Neuron (in vitro differentiated cells): ENCODE results near the gene LYPD6.

Experiments
- H2AFZ ChIP-seq: one replicate; pipeline ENCODE4 v1.6.1; 2013; ENCODE audit warnings: low read depth, mild to moderate bottlenecking, inconsistent platforms, low read length, moderate library complexity
- H3K27me3 ChIP-seq: one replicate; pipeline ENCODE4 v1.6.1; 2013; ENCODE audit warnings: low read length; ENCODE audit not compliant: insufficient read depth
- H3K36me3 ChIP-seq: one replicate; pipeline ENCODE4 v1.6.1; 2013; ENCODE audit warnings: low read length; ENCODE audit not compliant: insufficient read depth
- H3K4me1 ChIP-seq: one replicate; pipeline ENCODE4 v1.6.1; 2013; ENCODE audit warnings: low read length; ENCODE audit not compliant: insufficient read depth
- H3K4me3 ChIP-seq: 2 replicates; pipeline ENCODE4 v1.5.1; 2013; ENCODE audit warnings: mild to moderate bottlenecking, low read length, moderate library complexity
- H3K9me3 ChIP-seq: one replicate; pipeline ENCODE4 v1.6.1; 2013; ENCODE audit warnings: low read length

The LYPD6 gene

DNA sequence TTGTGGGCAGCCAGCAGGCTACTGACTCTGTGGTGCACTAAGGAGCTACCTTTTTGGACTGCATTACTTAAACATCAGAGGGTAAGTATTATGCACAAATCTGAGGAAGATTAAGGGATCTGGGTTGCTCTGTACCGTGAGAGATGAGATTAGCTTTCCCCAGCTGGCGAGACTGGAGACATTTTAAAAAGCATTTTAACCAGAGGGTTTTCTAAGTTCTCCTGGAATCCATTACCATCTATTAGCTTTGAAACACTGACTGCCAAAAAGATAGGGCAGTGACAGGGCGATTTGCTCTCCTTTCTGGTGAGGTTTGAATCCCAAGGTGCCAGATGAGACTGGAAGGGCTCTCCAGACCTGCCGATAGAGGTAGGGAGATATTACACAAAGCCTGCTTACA is 63.2 kb downstream of the LYPD6 start:
- no peaks in the 10 kb centered on the region for H3K27me3 ChIP-seq
- H3K4me3 ChIP-seq, result no peak overlapping the region
- no peaks in the 10 kb centered on the region for H3K36me3 ChIP-seq
- H3K4me1 ChIP-seq, result peaks cover 4% of the 10 kb centered on the region
- H3K9me3 ChIP-seq, result no peaks in the 10 kb centered on the region
- no peak overlapping the region for H2AFZ ChIP-seq

DNA sequence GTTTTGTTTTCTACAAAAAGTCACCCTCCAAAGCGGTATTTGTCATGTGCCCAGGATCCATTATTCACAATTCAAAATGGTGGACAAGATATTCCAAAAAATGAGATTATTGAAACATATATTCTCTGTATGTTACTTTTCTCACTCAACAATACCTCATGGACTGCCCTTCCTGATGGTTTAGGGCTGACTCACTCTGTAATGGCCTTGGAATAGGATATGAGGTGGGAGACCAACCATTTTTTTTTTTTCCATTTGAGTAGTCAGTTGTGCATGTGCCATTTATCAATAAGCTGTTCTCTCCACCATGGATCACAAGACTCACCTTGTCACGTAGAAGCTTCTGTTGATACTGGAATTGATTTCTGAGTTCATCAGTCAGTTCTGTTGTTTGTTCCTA is 64.5 kb downstream of the LYPD6 start:
- Histone ChIP-seq H3K27me3 (no peaks in the 10 kb centered on the region), H3K9me3 (no peaks in the 10 kb centered on the region), H3K4me3 (no peak overlapping the region), H3K36me3 (no peaks in the 10 kb centered on the region), H2AFZ (no peak overlapping the region), H3K4me1 (no peaks in the 10 kb centered on the region)

DNA sequence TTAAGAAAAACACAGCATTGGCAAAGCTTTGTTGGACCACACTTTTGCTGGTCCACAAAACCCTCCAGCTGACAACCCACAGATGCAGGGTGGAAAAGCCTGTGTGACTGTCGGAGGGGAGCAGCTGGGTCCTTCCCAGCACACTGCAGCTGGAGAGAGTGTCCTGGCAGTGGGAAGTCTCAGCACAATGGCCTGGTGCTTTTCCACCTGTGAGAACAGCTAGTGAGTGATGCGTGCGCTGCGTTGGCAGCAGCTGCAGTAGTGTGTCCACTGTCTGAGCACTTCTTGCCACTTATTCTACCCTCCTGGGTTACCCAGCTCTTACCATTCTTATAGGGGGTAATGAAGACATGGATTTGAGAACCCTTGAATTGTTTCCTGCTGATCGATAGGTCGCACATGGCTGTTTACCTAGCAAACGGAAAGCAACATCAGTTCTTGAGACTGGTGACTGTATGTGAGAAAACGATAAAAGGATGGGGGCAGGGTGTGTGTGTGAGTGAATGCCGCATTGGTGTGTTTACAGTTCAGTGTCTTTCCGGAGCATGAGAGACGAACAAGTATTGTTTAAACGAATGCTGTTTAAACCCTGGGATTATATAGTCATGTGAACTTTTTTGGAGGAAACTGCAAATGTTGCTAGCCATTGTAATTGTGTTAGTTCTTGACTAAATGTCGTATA is 69.7 kb downstream of the LYPD6 start:
- H3K27me3 ChIP-seq, result no peaks in the 10 kb centered on the region
- no peak overlapping the region for H3K4me3 ChIP-seq
- H3K9me3 ChIP-seq, result peaks cover 2% of the 10 kb centered on the region
- no peaks in the 10 kb centered on the region for H3K36me3 ChIP-seq
- no peaks in the 10 kb centered on the region for H3K4me1 ChIP-seq
- no peak overlapping the region for H2AFZ ChIP-seq

DNA sequence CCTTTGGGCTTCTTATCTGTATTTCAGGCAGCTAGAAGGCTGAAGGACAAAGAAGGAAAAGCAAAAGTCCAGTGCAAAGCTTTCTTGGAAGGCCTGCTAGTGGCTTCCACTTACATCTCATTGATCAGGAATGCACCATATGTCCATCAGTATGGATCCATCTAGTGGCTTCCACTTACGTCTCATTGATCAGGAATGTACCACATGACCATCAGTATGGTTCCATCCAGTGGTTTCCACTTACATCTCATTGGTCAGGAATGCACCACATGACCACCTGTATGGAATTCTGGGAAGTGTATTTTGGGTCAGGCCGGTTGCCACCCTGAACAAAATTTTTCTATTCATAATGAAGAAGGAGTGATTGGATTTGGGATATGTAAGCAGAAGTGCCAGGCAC is 70.6 kb downstream of the LYPD6 start:
- H3K36me3 ChIP-seq, result no peaks in the 10 kb centered on the region
- peaks cover 2% of the 10 kb centered on the region for H3K9me3 ChIP-seq

DNA sequence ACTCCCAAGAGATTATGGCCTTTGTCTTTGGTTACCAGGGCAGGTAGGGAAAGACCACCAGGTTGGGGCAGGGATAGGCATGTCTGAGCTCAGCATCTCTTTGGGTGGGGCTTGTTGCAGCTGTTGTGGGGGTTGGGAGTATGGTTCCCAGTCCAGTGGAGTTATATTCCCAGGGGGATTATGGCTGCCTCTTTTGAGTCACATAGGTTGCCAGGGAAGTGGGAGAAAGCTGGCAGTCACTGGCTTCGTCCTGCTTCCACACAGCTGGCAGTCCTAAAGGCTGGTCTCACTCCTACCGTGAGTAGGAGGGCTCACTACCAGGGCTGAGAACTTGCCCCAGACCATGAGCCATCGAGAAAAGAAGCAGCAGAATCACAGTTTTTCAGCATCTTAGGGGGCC is 79.1 kb downstream of the LYPD6 start:
- no peak overlapping the region for H3K4me3 ChIP-seq
- no peak overlapping the region for H2AFZ ChIP-seq

More for the DNA sequence above, 70.6 kb downstream of the LYPD6 start:
- no peak overlapping the region for H3K4me3 ChIP-seq
- H3K4me1 ChIP-seq, result no peaks in the 10 kb centered on the region
- no peaks in the 10 kb centered on the region for H3K27me3 ChIP-seq
- H2AFZ ChIP-seq, result no peak overlapping the region

DNA sequence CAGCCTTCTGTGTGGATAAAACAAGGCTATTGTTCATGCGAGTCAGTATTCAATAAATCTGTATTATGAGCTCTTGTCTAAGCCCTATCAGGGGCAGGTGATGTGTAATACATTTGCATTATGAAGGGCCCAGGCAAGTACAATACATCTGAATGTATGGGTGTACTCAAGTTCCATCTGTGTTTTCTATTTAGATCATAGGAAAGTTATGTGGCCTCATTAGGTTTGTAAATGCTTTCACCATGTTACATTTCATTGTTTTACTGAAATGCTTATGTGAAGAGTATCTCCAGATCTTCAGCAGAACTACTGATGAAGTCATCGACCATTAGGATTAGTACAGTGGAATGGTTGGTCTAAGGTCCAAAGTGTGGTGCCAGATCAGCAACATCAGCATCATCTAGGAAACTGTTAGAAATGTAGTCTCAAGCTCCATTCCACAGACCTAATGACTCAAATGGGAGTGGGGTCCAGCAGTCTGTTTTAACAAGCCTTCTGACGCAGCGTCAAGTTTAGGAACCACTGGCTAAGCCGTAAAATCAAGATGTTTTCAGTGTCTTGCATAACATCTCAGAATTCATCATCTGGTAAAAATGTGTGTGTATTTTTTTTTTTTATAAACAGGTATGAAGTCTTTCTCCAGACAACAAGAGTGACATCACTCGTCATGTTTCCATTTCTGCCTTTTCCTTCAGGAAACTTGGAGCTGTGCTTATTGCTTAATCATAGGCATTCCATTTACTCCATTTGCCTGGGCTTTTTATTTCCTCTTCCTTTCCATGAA is 80.5 kb downstream of the LYPD6 start:
- Histone ChIP-seq H3K27me3 (no peaks in the 10 kb centered on the region), H3K4me1 (no peaks in the 10 kb centered on the region), H3K9me3 (no peaks in the 10 kb centered on the region), H2AFZ (no peak overlapping the region), H3K4me3 (no peak overlapping the region), H3K36me3 (no peaks in the 10 kb centered on the region)

More for the DNA sequence above, 79.1 kb downstream of the LYPD6 start:
- Histone ChIP-seq H3K9me3 (no peaks in the 10 kb centered on the region), H3K27me3 (no peaks in the 10 kb centered on the region), H3K4me1 (no peaks in the 10 kb centered on the region), H3K36me3 (no peaks in the 10 kb centered on the region)

DNA sequence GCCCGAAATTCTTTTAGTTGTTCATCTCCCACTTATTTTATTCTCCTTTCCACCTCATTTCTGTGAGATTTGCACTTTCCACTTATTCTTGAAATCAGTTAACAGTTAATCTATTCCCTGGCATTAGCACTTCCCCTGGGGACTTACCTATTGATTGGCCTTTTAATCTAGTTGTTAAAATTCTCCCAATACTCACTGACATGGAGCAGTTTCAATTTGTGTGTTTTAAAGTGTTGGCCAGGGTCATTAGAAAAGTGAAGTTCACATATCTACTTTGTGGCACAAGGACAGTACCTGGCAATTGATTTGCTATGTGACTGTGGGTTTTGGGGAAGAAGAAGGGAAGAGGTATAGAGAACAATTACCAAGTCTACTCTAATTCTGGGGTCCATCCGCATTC is 83.1 kb downstream of the LYPD6 start:
- no peak overlapping the region for H3K4me3 ChIP-seq
- H3K36me3 ChIP-seq, result no peaks in the 10 kb centered on the region
- peaks cover 7% of the 10 kb centered on the region for H3K4me1 ChIP-seq
- no peaks in the 10 kb centered on the region for H3K9me3 ChIP-seq
- H2AFZ ChIP-seq, result no peak overlapping the region
- H3K27me3 ChIP-seq, result no peaks in the 10 kb centered on the region

DNA sequence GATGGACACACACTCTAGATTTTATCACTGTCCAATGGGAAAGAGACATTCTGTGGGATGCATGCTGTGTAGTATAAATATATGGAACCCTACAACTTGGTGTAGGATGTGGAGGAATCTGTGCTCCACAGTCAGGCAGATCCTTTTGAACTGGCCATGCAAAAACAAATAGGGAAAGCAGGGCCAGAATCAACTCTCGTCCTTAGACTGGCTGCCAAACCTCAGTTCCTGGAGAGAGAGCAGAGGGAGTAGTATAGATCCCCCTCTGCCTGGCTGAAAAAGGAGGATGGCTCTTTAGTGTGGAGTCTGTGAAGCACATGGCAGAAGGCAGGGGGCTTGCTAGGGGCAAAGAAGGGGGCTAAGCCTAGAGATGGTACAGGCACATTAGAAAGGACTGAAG is 84.7 kb downstream of the LYPD6 start:
- Histone ChIP-seq H3K27me3 (no peaks in the 10 kb centered on the region), H2AFZ (no peak overlapping the region), H3K4me3 (no peak overlapping the region), H3K4me1 (peaks cover 18% of the 10 kb centered on the region), H3K36me3 (no peaks in the 10 kb centered on the region), H3K9me3 (no peaks in the 10 kb centered on the region)

DNA sequence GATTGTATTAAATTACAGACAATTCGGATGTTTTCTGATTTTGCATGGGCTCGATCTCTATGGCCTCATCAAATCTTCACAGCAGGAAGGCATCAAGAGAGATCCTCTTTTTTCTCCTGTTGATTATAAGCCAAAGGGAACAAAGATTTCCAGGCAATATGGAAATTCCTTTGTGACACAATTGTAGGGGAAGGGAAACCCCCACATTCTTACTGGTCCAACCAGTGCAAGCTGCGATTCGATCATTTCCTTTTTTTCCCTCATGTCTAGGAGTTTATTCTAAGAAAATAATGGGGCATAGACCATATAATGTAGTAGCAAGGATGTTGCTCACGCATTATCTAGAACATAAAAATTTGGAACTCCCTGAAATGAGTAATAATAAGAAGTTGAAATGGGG is 87.7 kb downstream of the LYPD6 start:
- no peak overlapping the region for H2AFZ ChIP-seq
- peaks cover 24% of the 10 kb centered on the region for H3K4me1 ChIP-seq
- no peaks in the 10 kb centered on the region for H3K27me3 ChIP-seq
- H3K9me3 ChIP-seq, result no peaks in the 10 kb centered on the region
- H3K4me3 ChIP-seq, result no peak overlapping the region
- H3K36me3 ChIP-seq, result no peaks in the 10 kb centered on the region

DNA sequence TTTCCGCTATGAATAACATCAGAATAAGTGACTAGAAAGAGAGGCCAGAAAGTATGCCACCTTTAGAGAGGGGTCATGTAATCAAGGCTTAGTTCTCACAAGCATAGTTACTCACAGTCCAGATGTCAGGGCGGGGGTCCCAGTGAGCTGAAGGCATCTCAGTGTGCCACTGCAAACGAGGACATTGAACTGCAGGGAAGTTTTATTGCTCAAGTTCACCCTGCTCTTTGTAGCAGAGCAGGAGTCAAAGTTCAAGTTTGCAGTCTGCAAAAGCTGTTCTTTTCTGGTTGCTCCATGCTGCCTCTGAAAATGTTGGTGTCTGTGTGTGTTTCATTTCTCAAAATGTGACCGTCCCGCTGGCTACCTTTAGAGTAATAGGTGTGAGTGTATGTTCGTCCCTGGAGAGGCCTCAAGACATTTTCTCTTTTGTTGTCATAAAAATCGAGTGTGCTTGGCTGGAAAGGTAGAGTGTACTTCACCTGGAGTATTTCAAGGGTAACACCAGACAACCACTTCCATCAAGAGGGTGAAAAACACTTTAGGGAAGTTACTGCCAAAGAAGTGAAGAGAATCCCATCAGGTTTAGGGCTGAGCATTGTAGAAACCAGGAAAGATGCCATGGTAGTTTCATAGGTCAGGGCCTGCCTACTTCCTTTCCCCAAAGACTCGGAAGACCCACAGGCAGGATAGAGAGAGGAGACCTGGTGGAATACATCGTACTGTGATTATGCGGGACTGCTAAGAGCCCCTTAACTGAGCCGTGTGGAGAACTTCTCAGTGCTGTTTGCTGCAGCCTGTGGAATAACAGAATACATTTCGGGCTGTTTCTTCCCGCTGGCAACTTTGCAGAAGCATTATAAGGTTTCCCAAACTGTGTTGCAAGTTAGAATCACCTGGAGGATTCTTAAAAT is 89.9 kb downstream of the LYPD6 start:
- peaks cover 34% of the 10 kb centered on the region for H3K4me1 ChIP-seq

DNA sequence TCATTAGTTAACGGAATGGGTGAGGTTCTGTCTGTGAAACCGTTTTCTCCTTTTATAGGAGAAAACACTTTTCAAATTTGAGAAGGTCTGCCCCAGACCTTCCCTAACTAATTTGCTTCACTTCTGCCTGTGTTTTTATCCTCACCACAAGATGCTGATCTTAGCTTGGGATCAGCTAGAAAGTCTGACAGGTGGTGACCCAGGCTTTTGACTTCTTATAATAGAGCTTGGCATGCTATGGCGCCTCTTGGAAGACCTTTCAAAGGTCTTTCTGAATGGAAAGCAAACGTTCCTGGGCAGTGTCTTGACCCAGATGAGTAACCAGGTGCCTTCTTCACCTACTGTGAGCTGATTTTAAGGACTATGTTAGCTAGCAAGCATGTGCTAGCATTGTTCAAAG is 91.4 kb downstream of the LYPD6 start:
- H3K36me3 ChIP-seq, result no peaks in the 10 kb centered on the region
- no peak overlapping the region for H3K4me3 ChIP-seq
- no peaks in the 10 kb centered on the region for H3K27me3 ChIP-seq
- H3K9me3 ChIP-seq, result no peaks in the 10 kb centered on the region
- peaks cover 34% of the 10 kb centered on the region for H3K4me1 ChIP-seq
- H2AFZ ChIP-seq, result no peak overlapping the region

More for the DNA sequence above, 89.9 kb downstream of the LYPD6 start:
- Histone ChIP-seq H3K27me3 (no peaks in the 10 kb centered on the region), H2AFZ (no peak overlapping the region), H3K9me3 (no peaks in the 10 kb centered on the region), H3K4me3 (no peak overlapping the region), H3K36me3 (no peaks in the 10 kb centered on the region)

DNA sequence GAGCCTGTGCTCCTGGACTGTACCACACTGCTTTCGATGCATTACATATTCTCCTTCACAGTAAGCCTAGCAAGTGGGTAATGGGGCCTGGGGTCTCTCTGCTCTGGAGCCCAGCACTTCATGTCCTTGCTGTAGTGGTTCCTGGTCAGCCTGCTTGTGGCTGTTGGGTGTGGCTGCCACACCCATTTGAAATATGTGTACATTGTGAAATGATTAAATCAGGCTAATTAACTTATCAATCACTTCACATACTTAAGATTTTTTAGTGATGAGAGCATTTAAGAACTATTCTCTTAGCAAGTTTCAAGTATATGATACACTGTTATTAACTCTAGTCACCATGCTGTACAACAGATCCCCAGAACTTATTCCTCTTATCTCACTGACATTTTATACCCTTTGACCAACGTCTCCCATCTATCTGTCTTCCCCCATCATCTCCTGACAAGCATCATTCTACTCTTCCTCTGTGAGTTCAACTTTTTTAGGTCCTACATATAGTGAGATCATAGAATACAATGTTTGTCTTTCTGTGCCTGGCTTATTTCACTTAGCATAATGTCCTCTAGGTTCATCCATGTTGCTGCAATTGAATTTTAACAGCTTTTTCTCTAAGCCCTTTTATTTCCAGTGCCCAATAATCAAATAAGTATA is 92.1 kb downstream of the LYPD6 start:
- Histone ChIP-seq H3K9me3 (no peaks in the 10 kb centered on the region), H2AFZ (no peak overlapping the region), H3K4me1 (peaks cover 34% of the 10 kb centered on the region), H3K4me3 (no peak overlapping the region), H3K36me3 (no peaks in the 10 kb centered on the region), H3K27me3 (no peaks in the 10 kb centered on the region)

DNA sequence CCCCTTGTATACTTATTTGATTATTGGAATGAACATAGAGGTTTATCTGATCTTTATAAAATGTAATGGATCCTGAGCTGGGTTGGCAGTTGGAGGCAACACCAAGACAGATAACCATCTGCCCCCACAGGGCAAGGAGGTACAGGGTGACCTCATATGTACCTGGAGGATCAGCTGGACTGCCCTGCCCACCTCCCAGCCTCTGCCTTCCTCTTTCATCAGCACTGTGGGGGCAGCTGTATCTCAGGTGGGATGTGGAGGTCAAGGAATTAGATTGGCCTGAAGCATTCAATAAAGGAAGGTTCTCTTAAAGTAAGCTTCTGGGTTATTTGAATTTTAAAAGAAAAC is 92.6 kb downstream of the LYPD6 start:
- Histone ChIP-seq H3K27me3 (no peaks in the 10 kb centered on the region), H3K4me1 (peaks cover 32% of the 10 kb centered on the region), H3K4me3 (no peak overlapping the region), H3K36me3 (no peaks in the 10 kb centered on the region), H2AFZ (no peak overlapping the region), H3K9me3 (no peaks in the 10 kb centered on the region)
